ENCODE data around the gene EPB41L3. TPM values are rescaled to one million over a fixed set of nuclear protein-coding genes. Genes with fewer than 3 reads are reported as not detected.

Gene EPB41L3
- total and polyA plus RNA-seq, 3 donors from 2014 or later = 152 to 403 (median 274) TPM

- Histone ChIP-seq H3K27me3 (no peaks in the 10 kb centered on the region), H3K9me3 (no peaks in the 10 kb centered on the region), H3K4me3 (no peak overlapping the region), H3K27ac (no peak overlapping the region), H3K36me3 (ENCODE audit: low read depth, missing control alignments) (no peaks in the 10 kb centered on the region), H3K4me1 (no peaks in the 10 kb centered on the region)
- TF ChIP-seq POLR2A (IDR thresholded peaks at IDR 0.05) (no peak), CTCF (IDR thresholded peaks at IDR 0.05) (no peak)
- no peak for DNase-seq
- WGBS, 2 donors = 92 to 93% methylated on average over 9 of the region's 9 CpGs
- intact Hi-C loops (cut with DNase I; ENCODE audit: low total_unique reads) = no loop called here
These were observed 91.9 kb downstream of the EPB41L3 start for GRCh38 chr18:5451871-5452270.

GRCh38 chr18:5451150-5451549, 92.6 kb downstream of the EPB41L3 start:
- DNase-seq = no peak
- Histone ChIP-seq H3K27ac (no peak overlapping the region), H3K36me3 (ENCODE audit: low read depth, missing control alignments) (no peaks in the 10 kb centered on the region), H3K9me3 (no peaks in the 10 kb centered on the region), H3K4me3 (no peak overlapping the region), H3K4me1 (no peaks in the 10 kb centered on the region), H3K27me3 (no peaks in the 10 kb centered on the region)
- TF ChIP-seq CTCF (IDR thresholded peaks at IDR 0.05) = no peak
- no peak for TF ChIP-seq POLR2A (IDR thresholded peaks at IDR 0.05)
- intact Hi-C loops (cut with DNase I; ENCODE audit: low total_unique reads) = no loop called here

- Histone ChIP-seq H3K9me3 (no peaks in the 10 kb centered on the region), H3K27ac (no peak overlapping the region), H3K4me3 (no peak overlapping the region), H3K36me3 (ENCODE audit: low read depth, missing control alignments) (no peaks in the 10 kb centered on the region), H3K4me1 (no peaks in the 10 kb centered on the region), H3K27me3 (no peaks in the 10 kb centered on the region)
- WGBS, 2 donors = 81 to 82% methylated on average over 4 of the region's 4 CpGs
- intact Hi-C loops (cut with DNase I; ENCODE audit: low total_unique reads) = no loop called here
- no peak for DNase-seq
- TF ChIP-seq CTCF (IDR thresholded peaks at IDR 0.05) (no peak), POLR2A (IDR thresholded peaks at IDR 0.05) (no peak)
These were observed 93.8 kb downstream of the EPB41L3 start for GRCh38 chr18:5449858-5450509.

GRCh38 chr18:5447442-5447841, 96.4 kb downstream of the EPB41L3 start:
- H3K4me3 ChIP-seq = no peak overlapping the region
- H3K4me1 ChIP-seq = no peaks in the 10 kb centered on the region
- no peak for DNase-seq
- no peak overlapping the region for H3K27ac ChIP-seq
- H3K9me3 ChIP-seq = no peaks in the 10 kb centered on the region
- no peaks in the 10 kb centered on the region for H3K27me3 ChIP-seq
- no peaks in the 10 kb centered on the region for H3K36me3 ChIP-seq (ENCODE audit: low read depth, missing control alignments)
- intact Hi-C loops (cut with DNase I; ENCODE audit: low total_unique reads) = no loop called here
- TF ChIP-seq CTCF (IDR thresholded peaks at IDR 0.05) (no peak), POLR2A (IDR thresholded peaks at IDR 0.05) (no peak)
- 81 to 91% methylated on average over 7 of the region's 7 CpGs for WGBS, 2 donors

- WGBS, 2 donors = 81 to 84% methylated on average over 4 of the region's 4 CpGs
- intact Hi-C loops (cut with DNase I; ENCODE audit: low total_unique reads) = no loop called here
- no peak overlapping the region for H3K4me3 ChIP-seq
- H3K9me3 ChIP-seq = no peaks in the 10 kb centered on the region
- no peaks in the 10 kb centered on the region for H3K27me3 ChIP-seq
- no peaks in the 10 kb centered on the region for H3K36me3 ChIP-seq (ENCODE audit: low read depth, missing control alignments)
- H3K27ac ChIP-seq = no peak overlapping the region
- TF ChIP-seq CTCF (IDR thresholded peaks at IDR 0.05) (no peak), POLR2A (IDR thresholded peaks at IDR 0.05) (no peak)
- no peak for DNase-seq
- H3K4me1 ChIP-seq = no peaks in the 10 kb centered on the region
These were observed 99.0 kb downstream of the EPB41L3 start for GRCh38 chr18:5444847-5445246.
